Measurements from ENCODE around the gene CATSPER4.
A peak's percentile ranks its signal among the peaks of the same experiment; 100 is the strongest.

The CATSPER4 gene

GRCh38 chr1:26164036-26164860 lies 26.2 kb upstream of the CATSPER4 start:
- peak in 1 of 2 donors; percentile 22 for DNase-seq (ENCODE audit: low read depth in 1 of 2, low spot score in 1 of 2)

- DNase-seq (ENCODE audit: low read depth in 1 of 2, low spot score in 1 of 2) = no peak
Observed at GRCh38 chr1:26164861-26165842, 25.2 kb upstream of the CATSPER4 start.

GRCh38 chr1:26166719-26167281 lies 23.6 kb upstream of the CATSPER4 start:
- DNase-seq (ENCODE audit: low read depth in 1 of 2, low spot score in 1 of 2) = no peak

GRCh38 chr1:26168410-26169197 lies 21.8 kb upstream of the CATSPER4 start, which contains the start of gene C1orf232:
Gene C1orf232 (minus strand): TSS chr1:26168963. CDS start chr1:26168499, 464 bp downstream.
- DNase-seq (ENCODE audit: low read depth in 1 of 2, low spot score in 1 of 2) = no peak

- DNase-seq (ENCODE audit: low read depth in 1 of 2, low spot score in 1 of 2) = no peak
Observed at GRCh38 chr1:26169198-26169554, 21.2 kb upstream of the CATSPER4 start.

- DNase-seq (ENCODE audit: low read depth in 1 of 2, low spot score in 1 of 2) = peak; percentile 60 to 82
Observed at GRCh38 chr1:26169669-26170471, 20.5 kb upstream of the CATSPER4 start, which contains the start of gene ZNF593. Gene ZNF593 (plus strand): TSS chr1:26169908. CDS start chr1:26169984, 76 bp downstream.

- no peak for DNase-seq (ENCODE audit: low read depth in 1 of 2, low spot score in 1 of 2)
Observed at GRCh38 chr1:26170472-26170821, 20.0 kb upstream of the CATSPER4 start.

- no peak for DNase-seq (ENCODE audit: low read depth in 1 of 2, low spot score in 1 of 2)
Observed at GRCh38 chr1:26171084-26172072, 19.0 kb upstream of the CATSPER4 start, which contains the start of gene ZNF593OS. Gene ZNF593OS (minus strand): TSS chr1:26171832. CDS start chr1:26171661, 171 bp downstream.

- DNase-seq (ENCODE audit: low read depth in 1 of 2, low spot score in 1 of 2) = no peak
Observed at GRCh38 chr1:26175346-26175745, 15.1 kb upstream of the CATSPER4 start.

- DNase-seq (ENCODE audit: low read depth in 1 of 2, low spot score in 1 of 2) = no peak
Observed at GRCh38 chr1:26177182-26177684, 13.2 kb upstream of the CATSPER4 start, which contains the start of gene CNKSR1. Gene CNKSR1 (plus strand): TSS chr1:26177491. CDS start chr1:26177548, 57 bp downstream.

GRCh38 chr1:26180010-26180506 lies 10.3 kb upstream of the CATSPER4 start:
- no peak for DNase-seq (ENCODE audit: low read depth in 1 of 2, low spot score in 1 of 2)

GRCh38 chr1:26181586-26182382 lies 8.6 kb upstream of the CATSPER4 start:
- no peak for DNase-seq (ENCODE audit: low read depth in 1 of 2, low spot score in 1 of 2)

GRCh38 chr1:26182383-26182696 lies 8.1 kb upstream of the CATSPER4 start:
- DNase-seq (ENCODE audit: low read depth in 1 of 2, low spot score in 1 of 2) = no peak

- no peak for DNase-seq (ENCODE audit: low read depth in 1 of 2, low spot score in 1 of 2)
Observed at GRCh38 chr1:26184086-26184485, 6.3 kb upstream of the CATSPER4 start.

- DNase-seq (ENCODE audit: low read depth in 1 of 2, low spot score in 1 of 2) = no peak
Observed at GRCh38 chr1:26184883-26185282, 5.5 kb upstream of the CATSPER4 start.

- DNase-seq (ENCODE audit: low read depth in 1 of 2, low spot score in 1 of 2) = no peak
Observed at GRCh38 chr1:26187882-26188281, 2.5 kb upstream of the CATSPER4 start.

- no peak for DNase-seq (ENCODE audit: low read depth in 1 of 2, low spot score in 1 of 2)
Observed at GRCh38 chr1:26188477-26188876, 1.9 kb upstream of the CATSPER4 start.
